ENCODE data around the gene FNDC3B.

Gene FNDC3B

DNA sequence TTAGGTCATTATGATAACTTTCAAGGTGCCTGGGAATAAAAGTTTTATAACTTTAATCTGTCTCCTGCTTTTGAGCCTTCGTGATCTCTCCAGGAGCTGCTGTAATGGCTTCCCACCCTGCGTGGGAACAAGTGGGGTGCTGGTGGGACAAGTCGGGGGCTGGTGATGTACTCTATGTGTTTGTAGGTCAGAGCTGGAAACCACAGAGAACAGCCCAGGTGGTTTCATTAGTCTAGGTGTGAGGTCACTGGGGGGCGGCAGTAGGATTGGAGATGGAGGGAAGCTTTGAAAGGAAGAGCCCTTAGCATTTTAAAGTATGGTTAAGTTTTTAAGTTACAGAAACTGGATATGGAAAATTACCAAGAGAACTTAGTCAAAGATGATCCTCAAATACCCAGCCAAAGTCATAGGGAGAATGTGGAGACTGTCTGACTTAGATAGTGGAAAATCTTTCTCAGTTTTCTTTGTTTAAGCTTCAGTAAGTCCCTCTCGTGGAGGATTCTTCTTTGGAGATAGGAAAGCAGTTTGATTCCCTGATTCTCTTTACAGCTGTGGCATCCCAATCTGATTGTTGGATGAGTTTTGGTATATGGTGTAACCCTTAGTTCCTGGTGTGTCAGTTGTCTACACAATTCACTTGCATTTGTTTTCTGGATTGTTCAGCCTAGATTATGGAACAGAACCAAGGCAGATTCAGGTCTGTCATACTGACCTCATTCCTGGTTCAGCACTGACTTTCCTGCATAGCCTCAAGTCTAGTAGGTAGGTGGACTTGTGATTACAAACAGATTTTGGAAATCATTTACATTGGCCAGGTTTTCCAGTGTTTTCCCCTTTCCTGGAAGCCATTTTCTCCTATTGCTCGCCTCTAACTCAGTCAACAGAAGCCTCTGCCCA lies 115.6 kb downstream of the FNDC3B start:
- no peak for DNase-seq

DNA sequence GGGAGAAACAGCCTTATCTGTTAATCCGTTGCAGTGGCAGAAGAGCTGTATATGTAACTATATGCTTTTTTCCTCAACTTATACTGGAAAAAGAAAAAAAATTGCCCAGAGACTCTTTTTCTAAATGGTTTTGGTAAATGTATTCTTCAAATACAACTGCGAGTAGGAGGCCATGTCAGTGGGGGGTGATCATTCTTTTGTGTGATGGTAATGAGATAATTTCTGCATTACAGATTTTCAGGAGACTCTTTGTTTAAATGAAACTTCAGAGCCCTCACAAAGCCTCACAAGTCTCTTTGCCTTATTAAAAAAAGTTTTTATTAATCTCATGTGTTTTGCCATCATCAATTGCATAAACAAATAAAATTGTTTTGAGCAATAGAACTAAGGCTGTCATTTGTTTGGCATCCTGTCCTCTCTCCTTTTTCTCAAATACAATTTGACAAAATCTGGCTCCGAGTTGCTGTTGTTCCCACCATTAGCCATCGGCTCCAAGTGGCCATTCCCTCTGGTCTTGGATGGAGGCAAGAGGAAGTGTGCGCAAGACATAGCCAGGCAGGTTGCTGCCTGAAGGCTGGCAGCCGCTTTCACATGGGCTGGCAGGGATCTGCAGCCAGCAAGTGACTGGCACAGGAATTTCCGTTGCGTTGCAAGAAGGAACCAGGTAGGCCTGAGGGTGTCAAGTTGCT lies 116.7 kb downstream of the FNDC3B start:
- DNase-seq: no peak

DNA sequence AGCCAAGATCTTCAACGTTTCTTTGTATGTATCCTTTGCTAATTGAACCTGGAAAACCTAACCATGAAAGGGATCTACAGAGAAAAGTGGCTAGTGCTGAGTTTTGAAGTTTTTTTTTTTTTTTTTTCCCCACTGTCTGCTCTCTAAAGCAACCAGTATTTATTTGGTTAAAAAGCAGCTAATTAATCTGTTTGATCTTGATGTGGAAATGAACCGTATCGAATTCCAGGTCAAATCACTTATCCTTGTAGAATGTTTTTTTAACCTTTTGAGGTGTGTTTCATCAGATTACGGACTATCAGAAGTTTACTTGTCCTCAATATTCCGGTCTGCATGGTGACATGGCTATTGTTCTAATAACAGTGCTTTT lies 117.2 kb downstream of the FNDC3B start:
- DNase-seq: no peak

DNA sequence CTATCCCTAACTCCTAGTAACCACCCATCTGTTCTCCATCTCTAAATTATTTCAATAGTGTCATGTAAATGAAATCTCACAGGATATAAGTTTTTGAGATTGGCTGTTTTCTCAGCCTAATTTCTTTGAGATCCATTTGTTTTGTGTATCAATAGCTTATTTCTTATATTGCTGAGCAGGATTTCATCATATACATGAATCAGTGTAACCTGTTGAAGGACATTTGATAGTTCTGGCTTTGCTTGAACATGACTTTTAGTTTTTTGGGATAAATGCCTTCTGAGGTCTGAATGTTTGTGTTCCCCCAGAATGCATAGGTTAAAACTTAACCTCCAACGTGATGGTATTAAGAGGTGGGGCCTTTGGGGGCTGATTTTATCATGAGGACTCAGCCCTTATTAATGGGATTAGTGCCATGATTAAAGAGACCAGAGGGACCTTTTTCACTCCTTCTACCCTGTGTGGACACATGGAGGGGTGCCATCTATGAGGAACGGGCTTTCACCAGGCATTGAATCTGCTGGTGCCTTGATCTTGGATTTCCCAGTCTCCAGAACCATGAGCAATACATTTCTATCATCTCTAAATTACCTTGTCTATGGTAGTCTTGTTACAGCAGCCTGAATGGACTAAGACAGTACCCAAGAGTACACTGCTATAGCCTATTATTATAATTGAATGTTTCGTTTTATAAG lies 118.3 kb downstream of the FNDC3B start:
- no peak for DNase-seq

GRCh38 chr3:172158741-172159140 lies 119.4 kb downstream of the FNDC3B start:
- no peak for DNase-seq

- DNase-seq: no peak
Observed at GRCh38 chr3:172159376-172159775, 120.0 kb downstream of the FNDC3B start.

GRCh38 chr3:172159962-172160538 lies 120.7 kb downstream of the FNDC3B start:
- DNase-seq: no peak

GRCh38 chr3:172161133-172161789 lies 121.9 kb downstream of the FNDC3B start:
- no peak for DNase-seq

DNA sequence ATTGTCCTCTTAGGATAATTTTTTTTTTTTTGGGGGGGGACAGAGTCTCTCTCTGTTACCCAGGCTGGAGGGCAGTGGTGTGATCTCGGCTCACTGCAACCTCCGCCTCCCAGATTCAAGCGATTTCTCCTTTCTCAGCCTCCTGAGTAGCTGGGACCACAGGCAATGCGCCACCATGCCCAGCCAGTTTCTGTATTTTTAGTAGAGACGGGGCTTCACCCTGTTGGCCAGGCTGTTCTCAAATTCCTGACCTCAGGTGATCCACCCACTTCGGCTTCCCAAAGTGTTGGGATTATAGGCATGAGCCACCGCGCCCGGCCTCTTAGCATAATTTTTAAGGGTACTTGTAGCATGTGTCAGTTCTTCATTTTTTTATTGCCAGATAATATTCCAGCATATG lies 122.6 kb downstream of the FNDC3B start:
- no peak for DNase-seq

DNA sequence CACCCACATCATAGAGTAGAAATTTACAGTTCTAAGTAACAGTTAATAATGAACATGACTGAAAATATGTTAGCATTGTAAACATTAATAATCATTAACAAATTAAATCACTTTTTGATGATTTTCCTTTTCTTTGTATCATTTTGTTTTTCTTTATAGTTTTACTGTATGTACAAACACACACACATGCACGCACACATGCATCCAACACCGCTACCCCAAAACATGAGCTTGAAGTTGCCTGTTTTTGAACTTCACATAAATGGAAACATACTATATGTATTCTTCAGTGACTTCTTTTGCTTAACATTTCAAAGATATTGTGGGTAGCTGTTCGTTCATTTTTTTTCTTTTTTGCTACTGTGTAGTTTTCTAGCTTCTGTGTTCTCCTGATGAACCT lies 123.9 kb downstream of the FNDC3B start:
- no peak for DNase-seq

DNA sequence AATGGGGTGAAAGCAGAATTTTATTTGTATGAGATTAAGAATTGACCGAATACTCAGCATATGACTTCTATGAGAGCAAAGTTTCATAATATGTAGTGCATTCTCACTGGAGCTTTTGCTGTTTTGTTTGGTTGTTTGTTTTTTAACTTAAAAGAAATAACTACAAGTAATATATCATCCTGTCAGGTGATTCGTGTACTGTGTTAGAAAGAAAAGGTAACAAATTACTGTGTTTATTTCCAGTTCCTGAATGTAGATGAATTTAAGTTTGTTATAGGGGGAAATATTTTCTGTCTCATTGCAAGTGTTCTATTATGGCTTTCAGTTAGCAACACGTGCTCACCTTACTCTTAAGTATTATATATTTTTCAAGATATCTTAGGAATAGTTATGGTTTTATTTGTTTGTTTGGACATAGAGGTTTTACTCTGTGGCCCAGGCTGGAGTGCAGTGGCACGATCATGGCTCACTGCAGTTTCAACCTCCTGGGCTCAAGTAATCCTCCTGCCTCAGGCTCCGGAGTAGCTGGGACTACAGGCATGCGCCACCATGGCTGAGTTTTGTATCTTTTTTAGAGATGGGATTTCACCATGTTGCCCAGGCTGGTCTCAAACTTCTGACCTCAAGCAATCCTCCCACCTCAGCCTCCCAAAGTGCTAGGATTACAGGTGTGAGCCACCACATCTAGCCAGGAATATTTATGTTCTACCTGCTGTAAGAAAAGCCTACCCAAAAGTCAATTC lies 125.4 kb downstream of the FNDC3B start:
- DNase-seq: no peak

GRCh38 chr3:172166261-172166660 lies 126.9 kb downstream of the FNDC3B start:
- no peak for DNase-seq

GRCh38 chr3:172166890-172167289 lies 127.5 kb downstream of the FNDC3B start:
- DNase-seq: no peak

DNA sequence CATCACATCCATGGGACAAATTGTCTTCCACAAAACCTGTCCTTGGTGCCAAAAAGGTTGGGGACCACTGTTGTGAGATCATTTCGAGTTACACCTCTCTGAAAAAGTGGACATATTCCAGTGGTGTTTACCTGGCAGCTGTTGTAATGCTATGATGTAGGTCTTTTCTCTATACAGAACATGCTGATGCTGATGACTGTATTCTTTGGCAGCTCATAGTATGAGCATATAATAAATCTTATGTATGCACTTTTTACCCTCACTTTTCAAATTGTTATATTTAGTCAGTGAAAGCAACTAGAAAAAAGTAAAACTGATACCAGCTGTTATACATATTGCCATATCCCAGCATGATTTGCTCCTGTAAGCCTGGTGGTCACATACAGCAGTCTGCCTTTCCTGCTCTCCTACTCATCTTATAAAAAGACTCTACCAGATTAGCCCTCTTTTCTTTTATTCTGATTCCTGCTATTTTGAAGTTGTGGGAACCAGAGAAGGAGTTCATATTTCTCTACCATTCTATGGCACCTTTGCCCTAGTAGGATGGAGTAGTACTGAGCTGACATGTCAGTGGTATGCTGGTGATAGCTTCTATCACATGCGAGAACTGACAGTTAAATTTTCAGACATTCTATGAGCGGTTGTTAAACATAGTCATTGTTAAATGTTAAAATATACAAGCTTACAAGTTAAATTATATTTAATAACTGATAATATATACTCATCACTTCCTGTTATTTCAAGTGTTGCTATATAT lies 128.7 kb downstream of the FNDC3B start:
- DNase-seq: no peak

GRCh38 chr3:172170073-172170709 lies 130.8 kb downstream of the FNDC3B start:
- DNase-seq: no peak

DNA sequence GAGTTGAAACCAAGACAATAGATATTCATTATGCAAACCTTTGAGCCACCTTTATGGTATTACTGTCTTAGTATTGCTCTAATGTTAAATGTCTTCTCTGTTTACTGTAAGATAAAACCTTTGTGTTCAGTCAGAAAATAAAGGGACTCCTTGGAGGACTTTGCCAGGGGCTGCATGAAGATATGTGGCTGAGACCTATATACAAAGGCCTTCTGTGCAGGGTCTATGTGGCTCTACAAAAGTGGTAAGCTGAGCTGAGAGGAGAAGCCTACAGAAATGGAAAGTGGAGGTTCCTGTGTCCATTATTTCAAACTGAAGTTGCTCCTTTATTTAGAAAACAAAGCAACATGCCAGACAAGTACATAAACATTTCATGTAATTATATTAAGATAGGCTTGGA lies 131.5 kb downstream of the FNDC3B start:
- no peak for DNase-seq

- no peak for DNase-seq
Observed at GRCh38 chr3:172171396-172172075, 132.2 kb downstream of the FNDC3B start.

DNA sequence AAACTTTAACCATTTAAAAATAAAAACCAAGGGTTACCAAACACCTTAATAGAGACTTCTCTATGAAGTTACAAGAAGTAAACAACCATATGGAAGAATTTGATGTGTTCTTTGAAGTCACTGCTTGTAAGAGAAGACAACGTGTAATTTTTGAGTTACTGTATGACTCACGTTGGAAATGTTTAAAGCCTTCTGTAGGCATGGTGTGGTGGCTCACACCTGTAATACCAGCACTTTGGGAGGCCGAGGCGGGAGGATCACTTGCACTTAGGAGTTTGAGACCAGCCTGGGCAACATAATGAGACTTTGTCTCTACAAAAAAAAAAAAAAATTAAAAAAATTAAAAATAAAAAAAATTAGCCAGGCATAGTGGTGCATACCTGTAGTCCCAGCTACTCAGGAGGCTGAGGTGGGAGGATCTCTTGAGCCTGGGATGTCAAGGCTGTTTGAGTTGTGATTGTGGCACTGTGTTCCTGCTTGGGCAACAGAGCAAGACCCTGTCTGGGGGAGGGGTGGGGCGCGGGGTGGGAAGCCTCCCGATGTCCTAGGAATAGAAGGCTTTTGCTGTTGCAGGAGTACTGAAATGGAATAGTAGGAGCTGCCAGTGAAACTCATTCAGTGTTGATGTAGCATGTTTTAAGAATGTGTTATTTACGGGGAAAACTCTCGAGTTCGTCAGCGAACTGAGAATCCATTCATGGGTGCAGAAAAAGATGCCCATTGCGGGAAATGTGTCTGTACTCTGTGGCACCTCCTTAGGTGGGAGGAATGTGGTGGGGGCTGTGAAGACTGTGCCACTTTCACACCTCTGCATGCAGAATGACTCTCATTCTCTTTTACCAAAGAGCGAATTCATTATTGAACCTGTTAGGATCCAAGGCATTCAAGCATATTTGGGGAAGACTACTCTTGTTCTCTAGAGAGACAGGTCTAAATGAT lies 134.2 kb downstream of the FNDC3B start:
- no peak for DNase-seq

Data from activated naive CD4-positive, alpha-beta T cell treated with Interleukin-2 at 50 U/mL for 16 hours (primary cell).